ENCODE results near the gene POMT1. TPM values are rescaled to one million over a fixed set of nuclear protein-coding genes. Genes with fewer than 3 reads are reported as not detected.

The POMT1 gene, protein sequence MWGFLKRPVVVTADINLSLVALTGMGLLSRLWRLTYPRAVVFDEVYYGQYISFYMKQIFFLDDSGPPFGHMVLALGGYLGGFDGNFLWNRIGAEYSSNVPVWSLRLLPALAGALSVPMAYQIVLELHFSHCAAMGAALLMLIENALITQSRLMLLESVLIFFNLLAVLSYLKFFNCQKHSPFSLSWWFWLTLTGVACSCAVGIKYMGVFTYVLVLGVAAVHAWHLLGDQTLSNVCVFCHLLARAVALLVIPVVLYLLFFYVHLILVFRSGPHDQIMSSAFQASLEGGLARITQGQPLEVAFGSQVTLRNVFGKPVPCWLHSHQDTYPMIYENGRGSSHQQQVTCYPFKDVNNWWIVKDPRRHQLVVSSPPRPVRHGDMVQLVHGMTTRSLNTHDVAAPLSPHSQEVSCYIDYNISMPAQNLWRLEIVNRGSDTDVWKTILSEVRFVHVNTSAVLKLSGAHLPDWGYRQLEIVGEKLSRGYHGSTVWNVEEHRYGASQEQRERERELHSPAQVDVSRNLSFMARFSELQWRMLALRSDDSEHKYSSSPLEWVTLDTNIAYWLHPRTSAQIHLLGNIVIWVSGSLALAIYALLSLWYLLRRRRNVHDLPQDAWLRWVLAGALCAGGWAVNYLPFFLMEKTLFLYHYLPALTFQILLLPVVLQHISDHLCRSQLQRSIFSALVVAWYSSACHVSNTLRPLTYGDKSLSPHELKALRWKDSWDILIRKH
- 34.0 and 34.1 TPM in 2 replicates for total RNA-seq (2021)
- long read RNA-seq, transcript POMT1-205 (18 exons, 2,821 nt) = minor isoform, 22 of 261 reads
- long read RNA-seq, transcript POMT1-204 (20 exons, 3,038 nt) = minor isoform, 58 of 261 reads
- long read RNA-seq, transcript POMT1-208 (20 exons, 3,320 nt) = minor isoform, 5 of 261 reads
- long read RNA-seq, transcript POMT1-201 (19 exons, 2,912 nt) = major isoform, 60 of 261 reads
- long read RNA-seq, partial matches to known transcripts = 17 of 261 reads
- long read RNA-seq, other reads (novel, unspliced or antisense) = 98 of 261 reads

- no peak within 1 kb of the TSS; the same call in 1 of the 2 replicates for H3K14ac ChIP-seq (ENCODE audit: insufficient read depth, low read length)
- TF ChIP-seq, protein P1, sequence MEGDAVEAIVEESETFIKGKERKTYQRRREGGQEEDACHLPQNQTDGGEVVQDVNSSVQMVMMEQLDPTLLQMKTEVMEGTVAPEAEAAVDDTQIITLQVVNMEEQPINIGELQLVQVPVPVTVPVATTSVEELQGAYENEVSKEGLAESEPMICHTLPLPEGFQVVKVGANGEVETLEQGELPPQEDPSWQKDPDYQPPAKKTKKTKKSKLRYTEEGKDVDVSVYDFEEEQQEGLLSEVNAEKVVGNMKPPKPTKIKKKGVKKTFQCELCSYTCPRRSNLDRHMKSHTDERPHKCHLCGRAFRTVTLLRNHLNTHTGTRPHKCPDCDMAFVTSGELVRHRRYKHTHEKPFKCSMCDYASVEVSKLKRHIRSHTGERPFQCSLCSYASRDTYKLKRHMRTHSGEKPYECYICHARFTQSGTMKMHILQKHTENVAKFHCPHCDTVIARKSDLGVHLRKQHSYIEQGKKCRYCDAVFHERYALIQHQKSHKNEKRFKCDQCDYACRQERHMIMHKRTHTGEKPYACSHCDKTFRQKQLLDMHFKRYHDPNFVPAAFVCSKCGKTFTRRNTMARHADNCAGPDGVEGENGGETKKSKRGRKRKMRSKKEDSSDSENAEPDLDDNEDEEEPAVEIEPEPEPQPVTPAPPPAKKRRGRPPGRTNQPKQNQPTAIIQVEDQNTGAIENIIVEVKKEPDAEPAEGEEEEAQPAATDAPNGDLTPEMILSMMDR (conservative IDR thresholded peaks at IDR 0.05) = no peak
- no peaks in the 10 kb centered on the region for H3K79me2 ChIP-seq (ENCODE audit: insufficient read depth, low read length)
- Mint-ChIP-seq H3K36me3 (ENCODE audit: insufficient read depth in 1 of 3, low read depth in 3 of 3) (peaks cover 10 to 61% (median 50%) of the 10 kb centered on the region in 3 experiments; a peak in 6 of 7 replicates), H3K27me3 (ENCODE audit: low read depth) (peaks cover 7% of the 10 kb centered on the region), H3K9me3 (no peaks in the 10 kb centered on the region), H3K4me1 (peaks cover 37 to 55% of the 10 kb centered on the region in 2 experiments), H3K27ac (peak within 1 kb of the TSS; percentile 55 to 94 (median 62); a peak in 5 of 7 replicates), H3K4me3 (peak within 1 kb of the TSS; percentile 86 to 90)
- no peak within 1 kb of the TSS for H4K8ac ChIP-seq (replicated peaks; ENCODE audit: insufficient read length, low read depth, low read length)
- no peak within 1 kb of the TSS for H3K18ac ChIP-seq (ENCODE audit: insufficient read length, low read depth, low read length)
- no peaks in the 10 kb centered on the region for H3K27me3 ChIP-seq (ENCODE audit: insufficient read depth, low read length)
- no peak within 1 kb of the TSS for H3T11ph ChIP-seq (ENCODE audit: low read length)
- H3K9me3 ChIP-seq (ENCODE audit: control insufficient read depth, low read depth, low read length) = no peaks in the 10 kb centered on the region
- no CpG with 5 or more reads among the region's 83 CpGs for WGBS (ENCODE audit: extremely low coverage, insufficient read length, low lambda C conversion rate)
- H3K56ac ChIP-seq (ENCODE audit: insufficient read length, low read depth, low read length) = no peak within 1 kb of the TSS
- no peak within 1 kb of the TSS for H3K4ac ChIP-seq (ENCODE audit: low read depth, low read length)
- H3K4me1 ChIP-seq (ENCODE audit: insufficient read depth, low read length) = no peaks in the 10 kb centered on the region
- H2BK15ac ChIP-seq (ENCODE audit: low read depth, low read length) = no peak within 1 kb of the TSS
- no peak within 1 kb of the TSS for H4K5ac ChIP-seq (ENCODE audit: insufficient read length, low read depth, low read length)
- no peak within 1 kb of the TSS for H2AFZ ChIP-seq (ENCODE audit: low read length)
- H3K27ac ChIP-seq (ENCODE audit: insufficient read length, low read depth, low read length) = no peak within 1 kb of the TSS
- H2BK120ac ChIP-seq (ENCODE audit: low read depth, low read length, poor library complexity, severe bottlenecking) = no peak within 1 kb of the TSS
- no peak within 1 kb of the TSS for H2BK5ac ChIP-seq (ENCODE audit: insufficient read length, low read length)
- H3K4me2 ChIP-seq (ENCODE audit: insufficient read depth, insufficient read length, low read length) = peak within 1 kb of the TSS; percentile 58
- H2BK20ac ChIP-seq (ENCODE audit: low read depth, low read length, poor library complexity, severe bottlenecking) = no peak within 1 kb of the TSS
- peaks cover 2% of the 10 kb centered on the region for H4K20me1 ChIP-seq (ENCODE audit: control insufficient read depth, insufficient read depth, insufficient read length)
- no peak within 1 kb of the TSS for H2AK5ac ChIP-seq (ENCODE audit: insufficient read length, low read length)
- H3K9ac ChIP-seq (ENCODE audit: extremely low read depth, insufficient read length, low read length) = peak within 1 kb of the TSS; percentile 21
- no peak within 1 kb of the TSS for H2BK12ac ChIP-seq (ENCODE audit: insufficient read length, low read depth, low read length)
- H4K91ac ChIP-seq (ENCODE audit: insufficient read length, low read depth, low read length) = no peak within 1 kb of the TSS
- no peaks in the 10 kb centered on the region for H3K79me1 ChIP-seq (ENCODE audit: insufficient read depth, low read depth, low read length, poor library complexity, severe bottlenecking)
- no peak within 1 kb of the TSS for H3K23ac ChIP-seq (ENCODE audit: insufficient read length, low read depth, low read length)
- H3K23me2 ChIP-seq (ENCODE audit: insufficient read length, low read depth, low read length, poor library complexity, severe bottlenecking) = peaks cover 9% of the 10 kb centered on the region
- peak; percentile 92 for DNase-seq
These were observed at the start of gene POMT1 for GRCh38 chr9:131502781-131503625. TSS of gene POMT1 (plus strand) at chr9:131502918. CDS start at chr9:131504219, 1,301 bp downstream.

Data from H9 (cell line).